ENCODE results near the gene NSF. TPM values are rescaled to one million over a fixed set of nuclear protein-coding genes. Genes with fewer than 3 reads are reported as not detected.

Gene NSF
- total RNA-seq, 4 donors from 2014 or later: 18.1 to 51.3 (median 47.0) TPM

DNA sequence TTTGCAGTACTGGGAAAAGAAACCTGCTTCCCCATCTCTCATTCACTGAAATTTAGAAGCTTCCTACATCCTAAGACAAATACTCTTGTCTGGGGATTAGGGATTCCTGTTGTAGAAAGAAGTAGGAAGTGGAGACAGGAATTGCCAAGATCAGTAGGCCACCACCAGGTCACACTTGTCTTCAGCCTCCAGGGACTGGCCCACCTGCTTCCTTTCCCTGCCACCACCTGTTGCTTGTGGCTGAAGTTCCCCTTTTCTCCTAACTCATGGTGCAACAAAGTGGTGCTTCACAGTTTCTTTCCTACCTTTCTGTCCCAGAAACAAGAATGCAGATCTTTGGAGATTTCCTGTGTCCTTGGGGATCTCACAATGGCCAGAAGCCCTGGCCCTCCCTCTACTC is 145.6 kb downstream of the NSF start:
- Histone ChIP-seq H3K4me1 (no peaks in the 10 kb centered on the region), H3K36me3 (peaks cover 0 to 5% (median 0%) of the 10 kb centered on the region in 4 donors), H3K27ac (no peak overlapping the region), H3K27me3 (no peaks in the 10 kb centered on the region), H3K9me3 (no peaks in the 10 kb centered on the region), H3K4me3 (no peak overlapping the region)
- in situ Hi-C loops (cut with MboI; ENCODE audit: low pct_ligation_motif_present in 1 of 4, low pct_unique_long_range_greater_than_20kb in 1 of 4, low sequenced_read_pairs in 3 of 4) (no loop called here), intact Hi-C loops (cut with DNase I; ENCODE audit: low total_unique reads) (no loop called here)
- no peak for TF ChIP-seq EP300 (IDR thresholded peaks at IDR 0.05; ENCODE audit: low read depth)
- no peak for TF ChIP-seq POLR2A (IDR thresholded peaks at IDR 0.05)
- no peak for TF ChIP-seq POLR2AphosphoS5 (IDR thresholded peaks at IDR 0.05)
- no peak for TF ChIP-seq CTCF (IDR thresholded peaks at IDR 0.05)
- DNase-seq: no peak

DNA sequence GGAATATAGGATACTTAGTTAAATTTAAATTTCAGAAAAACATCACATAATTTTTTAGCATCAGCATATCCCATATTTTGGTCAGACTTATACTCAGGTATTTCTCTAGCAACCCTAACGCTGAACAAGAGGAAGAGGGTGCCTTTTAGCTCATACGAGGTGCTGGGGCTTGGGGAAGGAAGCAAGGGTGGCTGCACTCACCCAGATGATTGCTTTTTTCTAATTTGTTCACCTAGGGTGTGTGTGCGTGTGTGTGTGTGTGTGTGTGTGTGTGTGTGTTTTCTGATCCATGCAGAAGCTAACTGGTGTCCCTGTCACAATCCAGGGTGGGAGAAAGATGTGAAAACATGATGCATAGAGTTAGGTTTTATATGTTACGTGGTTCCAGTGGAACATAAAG is 146.9 kb downstream of the NSF start:
- Histone ChIP-seq H3K4me3 (no peak overlapping the region), H3K9me3 (no peaks in the 10 kb centered on the region), H3K27me3 (no peaks in the 10 kb centered on the region), H3K36me3 (peaks cover 0 to 5% (median 0%) of the 10 kb centered on the region in 4 donors), H3K4me1 (no peaks in the 10 kb centered on the region), H3K27ac (no peak overlapping the region)
- no peak for TF ChIP-seq CTCF (IDR thresholded peaks at IDR 0.05)
- TF ChIP-seq EP300 (IDR thresholded peaks at IDR 0.05; ENCODE audit: low read depth): no peak
- no peak for TF ChIP-seq POLR2AphosphoS5 (IDR thresholded peaks at IDR 0.05)
- no peak for TF ChIP-seq POLR2A (IDR thresholded peaks at IDR 0.05)
- intact Hi-C loops (cut with DNase I; ENCODE audit: low total_unique reads): no loop called here
- in situ Hi-C loops (cut with MboI; ENCODE audit: low pct_ligation_motif_present in 1 of 4, low pct_unique_long_range_greater_than_20kb in 1 of 4, low sequenced_read_pairs in 3 of 4): no loop called here
- DNase-seq: no peak
- WGBS, 2 donors (ENCODE audit: low coverage in 1 of 2): 74 to 86% methylated on average over 4 of the region's 4 CpGs

GRCh38 chr17:46738544-46738943 is 148.1 kb downstream of the NSF start:
- WGBS, 2 donors (ENCODE audit: low coverage in 1 of 2): 96 to 100% methylated on average over 2 to 4 of the region's 4 CpGs
- Histone ChIP-seq H3K4me1 (no peaks in the 10 kb centered on the region), H3K36me3 (peaks cover 0 to 5% (median 0%) of the 10 kb centered on the region in 4 donors), H3K4me3 (no peak overlapping the region), H3K27me3 (no peaks in the 10 kb centered on the region), H3K9me3 (no peaks in the 10 kb centered on the region), H3K27ac (no peak overlapping the region)
- intact Hi-C loops (cut with DNase I; ENCODE audit: low total_unique reads): no loop called here
- TF ChIP-seq CTCF (IDR thresholded peaks at IDR 0.05): no peak
- no peak for TF ChIP-seq POLR2AphosphoS5 (IDR thresholded peaks at IDR 0.05)
- no peak for TF ChIP-seq EP300 (IDR thresholded peaks at IDR 0.05; ENCODE audit: low read depth)
- TF ChIP-seq POLR2A (IDR thresholded peaks at IDR 0.05): no peak
- in situ Hi-C loops (cut with MboI; ENCODE audit: low pct_ligation_motif_present in 1 of 4, low pct_unique_long_range_greater_than_20kb in 1 of 4, low sequenced_read_pairs in 3 of 4): no loop called here
- no peak for DNase-seq

DNA sequence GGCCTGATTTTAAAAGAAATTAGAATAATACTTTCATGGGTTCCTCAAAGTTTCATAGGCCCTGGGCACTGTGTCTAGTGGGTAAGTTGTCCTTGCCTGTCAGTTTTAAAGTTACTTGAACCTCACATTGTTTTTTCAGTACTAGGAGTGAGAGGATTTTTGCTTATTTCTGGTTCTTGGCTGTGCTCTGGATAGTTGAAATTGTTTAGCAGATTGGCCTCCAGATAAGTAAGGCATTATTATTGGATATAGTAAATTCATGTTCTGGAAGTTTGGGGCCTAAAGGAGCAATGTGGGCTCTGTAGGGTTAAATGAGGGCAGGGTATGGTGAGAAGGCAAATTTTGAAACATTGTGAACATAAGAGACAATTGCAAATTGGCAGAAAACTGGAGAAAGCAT is 149.5 kb downstream of the NSF start:
- intact Hi-C loops (cut with DNase I; ENCODE audit: low total_unique reads): no loop called here

More for the DNA sequence above, 149.5 kb downstream of the NSF start:
- no peaks in the 10 kb centered on the region for H3K27me3 ChIP-seq
- no peaks in the 10 kb centered on the region for H3K4me1 ChIP-seq
- no peak overlapping the region for H3K4me3 ChIP-seq
- no peak overlapping the region for H3K27ac ChIP-seq
- in situ Hi-C loops (cut with MboI; ENCODE audit: low pct_ligation_motif_present in 1 of 4, low pct_unique_long_range_greater_than_20kb in 1 of 4, low sequenced_read_pairs in 3 of 4): no loop called here
- H3K9me3 ChIP-seq: no peaks in the 10 kb centered on the region
- DNase-seq: no peak
- peaks cover 0 to 5% (median 0%) of the 10 kb centered on the region in 4 donors for H3K36me3 ChIP-seq
- TF ChIP-seq POLR2AphosphoS5 (IDR thresholded peaks at IDR 0.05) (no peak), POLR2A (IDR thresholded peaks at IDR 0.05) (no peak), CTCF (IDR thresholded peaks at IDR 0.05) (no peak), EP300 (IDR thresholded peaks at IDR 0.05; ENCODE audit: low read depth) (no peak)

Measured in transverse colon (tissue), 4 donors.